Thyroid gland (tissue), 4 donors: ENCODE data around the gene WBP4.

Source experiments
- CTCF ChIP-seq, 6 experiments: fragments of 200-600 bp in 3 of 6; fragments of 450-650 bp in 3 of 6; sonication (generic) in 3 of 6; IDR thresholded peaks; one replicate each; pipeline ENCODE4 v1.5.1; 2016 to 2019; ENCODE audit warnings: antibody characterized with exemption in 6 of 6, mild to moderate bottlenecking in 2 of 6, inconsistent platforms in 1 of 6, moderate library complexity in 1 of 6
- POLR2A ChIP-seq, 2 donors: fragments of 450-650 bp; IDR thresholded peaks; one replicate each; pipeline ENCODE4 v1.6.1; 2017; ENCODE audit warnings: antibody characterized with exemption in 2 of 2, mild to moderate bottlenecking in 2 of 2, moderate library complexity in 1 of 2

DNA sequence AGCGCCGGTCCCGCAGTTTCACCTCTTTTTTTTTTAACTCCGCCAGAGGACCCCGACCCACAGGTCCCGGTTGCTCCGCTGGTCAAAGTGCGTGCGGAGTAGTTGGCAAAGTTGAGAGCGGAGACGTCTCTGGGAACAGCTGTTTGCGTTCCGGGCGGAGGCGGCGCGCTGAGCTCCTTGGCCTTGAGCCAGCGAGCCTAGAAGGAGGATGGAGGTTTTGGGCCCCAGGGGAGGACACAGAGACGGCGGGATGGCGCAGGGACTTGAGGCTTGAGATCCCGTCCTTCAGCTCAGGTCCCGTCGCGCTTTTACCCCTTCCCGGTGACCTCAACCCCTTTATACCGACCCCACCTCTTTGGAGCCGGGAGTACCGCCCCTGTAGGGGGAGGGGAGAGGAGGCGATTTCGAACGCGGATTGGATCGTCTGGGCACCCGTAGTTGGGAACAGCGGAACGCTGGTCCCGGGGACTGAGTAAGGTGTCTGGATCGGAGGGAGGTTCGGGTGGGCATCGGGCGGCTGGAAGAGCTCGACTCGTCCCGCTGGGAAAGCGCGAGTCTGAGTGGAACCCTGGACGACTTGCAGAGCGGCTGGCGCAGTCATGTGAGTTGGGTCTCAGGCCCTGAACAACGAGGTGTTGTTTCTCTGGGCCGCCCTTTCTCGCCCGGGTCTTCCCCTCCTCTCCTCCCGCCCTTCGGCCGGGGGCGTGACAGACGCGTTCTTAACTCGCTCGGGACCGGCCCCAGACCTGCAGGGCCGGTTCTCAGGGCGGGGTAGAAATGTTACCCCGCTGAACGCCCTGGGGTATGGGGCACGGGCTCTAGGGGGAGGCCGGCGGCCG, at the start of gene WBP4:
- TF ChIP-seq POLR2A (IDR thresholded peaks at IDR 0.05), result peak; percentile 50 to 81
- peak in 2 of 6 experiments; percentile 24 to 28 for TF ChIP-seq CTCF (IDR thresholded peaks at IDR 0.05)
